ENCODE measurements around the gene EDN1.

The EDN1 gene

DNA sequence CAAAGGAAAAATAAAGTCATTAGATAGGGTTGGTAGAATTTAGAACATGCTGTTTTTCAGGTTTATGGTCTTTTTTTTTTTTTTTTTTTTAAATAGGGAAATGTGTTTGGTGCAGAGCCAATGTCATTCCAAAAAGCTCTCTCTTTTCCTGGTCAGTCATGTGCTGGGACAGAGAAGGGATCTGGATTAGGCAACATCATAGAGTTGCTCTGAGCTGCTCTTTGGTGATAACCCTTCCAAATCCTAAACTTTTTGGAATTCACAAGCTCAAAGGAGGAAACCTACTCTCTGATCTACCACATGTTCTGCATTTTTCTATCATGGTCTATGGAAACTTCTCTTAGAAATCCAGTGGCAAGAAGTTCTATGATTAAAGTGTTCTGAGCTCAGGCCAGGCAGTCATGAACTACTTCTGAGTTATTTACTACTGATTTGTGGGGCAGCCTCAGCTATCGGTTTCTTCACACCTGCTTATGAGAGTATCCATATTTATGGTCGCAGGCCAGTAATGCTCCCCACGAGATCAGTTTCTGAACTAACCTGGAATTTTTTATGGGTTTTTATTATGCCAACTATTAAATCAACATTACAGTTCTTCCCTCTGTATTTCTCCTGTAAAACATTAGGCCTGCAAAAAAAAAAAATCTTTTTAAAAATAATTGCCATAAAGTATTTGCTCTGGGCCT, 4.8 kb downstream of the EDN1 start:
- H3K4me3 ChIP-seq (ENCODE audit: low read length) = no peak overlapping the region
- TF ChIP-seq, protein P1, sequence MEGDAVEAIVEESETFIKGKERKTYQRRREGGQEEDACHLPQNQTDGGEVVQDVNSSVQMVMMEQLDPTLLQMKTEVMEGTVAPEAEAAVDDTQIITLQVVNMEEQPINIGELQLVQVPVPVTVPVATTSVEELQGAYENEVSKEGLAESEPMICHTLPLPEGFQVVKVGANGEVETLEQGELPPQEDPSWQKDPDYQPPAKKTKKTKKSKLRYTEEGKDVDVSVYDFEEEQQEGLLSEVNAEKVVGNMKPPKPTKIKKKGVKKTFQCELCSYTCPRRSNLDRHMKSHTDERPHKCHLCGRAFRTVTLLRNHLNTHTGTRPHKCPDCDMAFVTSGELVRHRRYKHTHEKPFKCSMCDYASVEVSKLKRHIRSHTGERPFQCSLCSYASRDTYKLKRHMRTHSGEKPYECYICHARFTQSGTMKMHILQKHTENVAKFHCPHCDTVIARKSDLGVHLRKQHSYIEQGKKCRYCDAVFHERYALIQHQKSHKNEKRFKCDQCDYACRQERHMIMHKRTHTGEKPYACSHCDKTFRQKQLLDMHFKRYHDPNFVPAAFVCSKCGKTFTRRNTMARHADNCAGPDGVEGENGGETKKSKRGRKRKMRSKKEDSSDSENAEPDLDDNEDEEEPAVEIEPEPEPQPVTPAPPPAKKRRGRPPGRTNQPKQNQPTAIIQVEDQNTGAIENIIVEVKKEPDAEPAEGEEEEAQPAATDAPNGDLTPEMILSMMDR (conservative IDR thresholded peaks at IDR 0.05; ENCODE audit: low read depth, low read length) = no peak
- DNase-seq (ENCODE audit: low read depth) = no peak

DNA sequence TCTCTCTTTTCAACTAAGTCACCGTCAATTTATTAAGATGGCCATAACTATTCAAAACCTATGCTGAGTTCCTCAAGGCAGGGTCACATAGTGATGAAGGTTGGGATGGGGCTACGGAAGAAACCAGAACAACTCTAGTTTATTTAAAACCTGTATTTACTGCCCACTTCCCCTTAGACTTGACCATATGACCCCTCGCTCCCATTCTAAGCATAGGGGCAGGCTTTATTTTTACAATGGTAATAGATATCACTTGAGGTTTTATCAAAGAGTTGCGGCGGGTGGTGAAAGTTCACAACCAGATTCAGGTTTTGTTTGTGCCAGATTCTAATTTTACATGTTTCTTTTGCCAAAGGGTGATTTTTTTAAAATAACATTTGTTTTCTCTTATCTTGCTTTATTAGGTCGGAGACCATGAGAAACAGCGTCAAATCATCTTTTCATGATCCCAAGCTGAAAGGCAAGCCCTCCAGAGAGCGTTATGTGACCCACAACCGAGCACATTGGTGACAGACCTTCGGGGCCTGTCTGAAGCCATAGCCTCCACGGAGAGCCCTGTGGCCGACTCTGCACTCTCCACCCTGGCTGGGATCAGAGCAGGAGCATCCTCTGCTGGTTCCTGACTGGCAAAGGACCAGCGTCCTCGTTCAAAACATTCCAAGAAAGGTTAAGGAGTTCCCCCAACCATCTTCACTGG, 5.5 kb downstream of the EDN1 start:
- H3K4me3 ChIP-seq (ENCODE audit: low read length) = no peak overlapping the region
- TF ChIP-seq, protein P1 (conservative IDR thresholded peaks at IDR 0.05; ENCODE audit: low read depth, low read length) = no peak
- DNase-seq (ENCODE audit: low read depth) = no peak

DNA sequence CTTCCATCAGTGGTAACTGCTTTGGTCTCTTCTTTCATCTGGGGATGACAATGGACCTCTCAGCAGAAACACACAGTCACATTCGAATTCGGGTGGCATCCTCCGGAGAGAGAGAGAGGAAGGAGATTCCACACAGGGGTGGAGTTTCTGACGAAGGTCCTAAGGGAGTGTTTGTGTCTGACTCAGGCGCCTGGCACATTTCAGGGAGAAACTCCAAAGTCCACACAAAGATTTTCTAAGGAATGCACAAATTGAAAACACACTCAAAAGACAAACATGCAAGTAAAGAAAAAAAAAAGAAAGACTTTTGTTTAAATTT, 6.1 kb downstream of the EDN1 start:
- peak; percentile 48 for DNase-seq (ENCODE audit: low read depth)
- H3K4me3 ChIP-seq (ENCODE audit: low read length) = no peak overlapping the region
- TF ChIP-seq, protein P1 (conservative IDR thresholded peaks at IDR 0.05; ENCODE audit: low read depth, low read length) = no peak

DNA sequence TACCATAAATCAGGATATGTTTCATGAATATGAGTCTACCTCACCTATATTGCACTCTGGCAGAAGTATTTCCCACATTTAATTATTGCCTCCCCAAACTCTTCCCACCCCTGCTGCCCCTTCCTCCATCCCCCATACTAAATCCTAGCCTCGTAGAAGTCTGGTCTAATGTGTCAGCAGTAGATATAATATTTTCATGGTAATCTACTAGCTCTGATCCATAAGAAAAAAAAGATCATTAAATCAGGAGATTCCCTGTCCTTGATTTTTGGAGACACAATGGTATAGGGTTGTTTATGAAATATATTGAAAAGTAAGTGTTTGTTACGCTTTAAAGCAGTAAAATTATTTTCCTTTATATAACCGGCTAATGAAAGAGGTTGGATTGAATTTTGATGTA, 6.4 kb downstream of the EDN1 start:
- DNase-seq (ENCODE audit: low read depth) = no peak
- TF ChIP-seq, protein P1 (conservative IDR thresholded peaks at IDR 0.05; ENCODE audit: low read depth, low read length) = no peak
- no peak overlapping the region for H3K4me3 ChIP-seq (ENCODE audit: low read length)

DNA sequence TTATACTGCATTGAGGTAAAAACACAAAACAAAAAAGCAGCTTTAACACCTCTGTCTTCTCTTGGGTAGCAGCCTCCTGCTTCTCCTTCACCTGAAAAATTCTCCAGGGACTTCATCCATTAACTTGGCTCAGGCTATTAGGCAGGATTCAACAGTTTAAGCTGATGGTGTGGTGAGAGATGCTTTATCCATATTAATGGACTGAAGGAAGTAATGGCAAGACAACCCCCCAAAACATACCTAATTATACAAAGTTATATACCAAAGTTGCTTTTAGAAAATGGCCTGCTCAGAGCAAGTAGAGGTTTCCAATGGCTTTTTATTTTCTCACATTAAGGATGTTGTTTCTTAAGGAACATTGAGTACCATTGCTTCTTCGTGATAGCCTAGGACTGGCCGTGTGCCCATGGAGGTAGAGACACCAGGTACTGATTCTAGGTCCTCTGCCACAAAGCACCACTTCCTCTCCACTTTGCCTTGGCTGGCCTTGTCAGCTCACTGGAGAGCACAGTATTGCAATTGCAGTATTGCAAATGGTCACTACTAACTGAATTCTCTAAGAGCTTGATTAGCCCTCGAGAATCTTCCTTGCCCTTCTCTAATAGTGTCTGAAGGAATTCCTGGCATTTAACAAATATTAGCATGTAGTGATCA, 7.3 kb downstream of the EDN1 start:
- TF ChIP-seq, protein P1 (conservative IDR thresholded peaks at IDR 0.05; ENCODE audit: low read depth, low read length) = no peak
- no peak for DNase-seq (ENCODE audit: low read depth)
- H3K4me3 ChIP-seq (ENCODE audit: low read length) = no peak overlapping the region

DNA sequence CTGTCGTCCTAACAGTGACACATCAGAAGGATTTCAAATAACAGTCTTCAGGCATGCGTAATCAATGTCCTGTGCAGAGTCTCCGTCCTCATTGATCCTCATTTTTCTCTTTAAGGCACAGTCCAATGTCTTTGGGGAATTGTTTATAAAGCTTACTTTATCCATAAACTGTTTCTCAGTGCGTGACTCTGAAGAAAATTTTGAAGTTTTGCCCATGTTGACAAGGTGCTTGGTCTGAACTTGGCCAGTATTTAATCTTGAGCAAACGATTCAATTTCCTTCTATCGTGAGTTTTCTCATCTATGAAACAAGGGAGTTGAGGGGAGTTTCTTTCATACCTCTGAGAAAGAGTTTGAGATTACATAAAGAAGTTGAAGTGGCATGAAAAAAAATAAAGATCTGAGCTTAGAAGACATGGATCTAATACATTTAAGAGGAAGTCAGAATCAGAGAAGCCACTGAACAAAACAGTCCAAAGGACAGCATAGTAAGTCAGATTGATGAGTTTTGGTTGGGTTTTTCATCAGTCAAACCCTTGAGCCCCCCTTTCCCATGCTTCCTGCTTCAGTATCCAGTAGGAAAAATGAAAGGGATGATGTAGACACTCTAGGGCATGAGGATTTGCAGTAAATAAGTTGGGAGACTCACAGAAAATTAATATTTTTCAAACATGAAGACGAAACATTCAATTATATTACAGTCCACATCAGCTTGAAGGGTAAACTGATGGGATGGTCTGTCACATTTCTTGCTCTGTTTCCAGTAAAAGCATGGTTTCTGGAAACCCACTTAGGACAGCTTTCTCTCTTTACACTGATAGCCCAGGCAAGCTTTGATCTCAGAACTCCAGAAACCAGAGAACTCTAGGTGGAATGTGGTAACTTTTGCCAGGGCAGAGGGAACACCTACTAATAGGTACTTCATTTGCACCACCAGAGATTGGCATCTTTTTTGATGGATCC, 8.1 kb downstream of the EDN1 start:
- H3K4me3 ChIP-seq (ENCODE audit: low read length) = no peak overlapping the region
- DNase-seq (ENCODE audit: low read depth) = no peak
- TF ChIP-seq, protein P1 (conservative IDR thresholded peaks at IDR 0.05; ENCODE audit: low read depth, low read length) = no peak
